Stimulated activated CD8-positive, alpha-beta memory T cell treated with anti-CD3 and anti-CD28 coated beads, Interleukin-2, amount 100 ng/mL, for 1 hour (primary cell): ENCODE results near the gene SASH1.
"Not testable (repeated sequence)": the region's sequence is repeated elsewhere in the genome, so short reads cannot be mapped to it uniquely, and the experiment has no call there.

Experiments used
- DNase-seq, 2 donors: peaks; one replicate each; pipeline ENCODE4 v3.0.0-alpha.2; 2020; ENCODE audit warnings: low read depth in 2 of 2

SASH1 gene

GRCh38 chr6:148580442-148580841 is 237.8 kb downstream of the SASH1 start:
- DNase-seq: no peak

GRCh38 chr6:148583631-148584030 is 241.0 kb downstream of the SASH1 start:
- DNase-seq: no peak

GRCh38 chr6:148585641-148586040 is 243.0 kb downstream of the SASH1 start:
- not testable (repeated sequence) for DNase-seq

- no peak for DNase-seq
These were observed 248.2 kb downstream of the SASH1 start for GRCh38 chr6:148590883-148591282.

- no peak for DNase-seq
These were observed 249.0 kb downstream of the SASH1 start for GRCh38 chr6:148591656-148592055.

- DNase-seq: no peak
These were observed 250.6 kb downstream of the SASH1 start for GRCh38 chr6:148593130-148593812.

GRCh38 chr6:148593813-148594170 is 251.2 kb downstream of the SASH1 start:
- no peak for DNase-seq

GRCh38 chr6:148595550-148595949 is 252.9 kb downstream of the SASH1 start:
- DNase-seq: no peak

GRCh38 chr6:148596891-148597455 is 254.3 kb downstream of the SASH1 start:
- no peak for DNase-seq

GRCh38 chr6:148598724-148599123 is 256.1 kb downstream of the SASH1 start:
- DNase-seq: no peak

GRCh38 chr6:148599967-148600426 is 257.4 kb downstream of the SASH1 start:
- DNase-seq: no peak
